GM19025 (cell line): Measurements from ENCODE around the gene LILRB3.
"Not testable (repeated sequence)": the region's sequence is repeated elsewhere in the genome, so short reads cannot be mapped to it uniquely, and the experiment has no call there.

Experiments
- ATAC-seq: cut with Tn5 transposase; IDR thresholded peaks from one replicate; pipeline ENCODE4 v1.9.1; 2021; ENCODE audit warnings: mild to moderate bottlenecking, low read depth, moderate library complexity; ENCODE audit not compliant: unreplicated experiment

LILRB3 gene

DNA sequence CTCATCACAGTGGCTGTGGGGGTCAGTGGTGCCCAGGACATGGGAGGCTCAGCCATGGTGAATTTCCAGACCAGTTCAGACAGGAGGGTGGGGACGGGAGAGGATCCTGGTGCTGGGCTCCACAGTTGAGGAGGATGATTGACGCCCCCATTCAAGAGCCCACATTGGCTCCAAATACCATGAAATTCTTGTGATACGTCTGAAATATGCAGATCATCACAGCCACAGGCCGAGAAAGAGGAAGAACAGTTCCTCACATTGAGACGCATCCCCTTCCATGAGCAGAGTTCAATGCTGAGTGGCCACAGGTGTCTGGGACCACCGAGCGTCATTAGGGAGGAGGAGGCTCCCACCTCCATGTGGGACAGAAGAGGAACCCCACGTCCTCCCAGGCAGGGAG, 21.0 kb upstream of the LILRB3 start:
- not testable (repeated sequence) for ATAC-seq

DNA sequence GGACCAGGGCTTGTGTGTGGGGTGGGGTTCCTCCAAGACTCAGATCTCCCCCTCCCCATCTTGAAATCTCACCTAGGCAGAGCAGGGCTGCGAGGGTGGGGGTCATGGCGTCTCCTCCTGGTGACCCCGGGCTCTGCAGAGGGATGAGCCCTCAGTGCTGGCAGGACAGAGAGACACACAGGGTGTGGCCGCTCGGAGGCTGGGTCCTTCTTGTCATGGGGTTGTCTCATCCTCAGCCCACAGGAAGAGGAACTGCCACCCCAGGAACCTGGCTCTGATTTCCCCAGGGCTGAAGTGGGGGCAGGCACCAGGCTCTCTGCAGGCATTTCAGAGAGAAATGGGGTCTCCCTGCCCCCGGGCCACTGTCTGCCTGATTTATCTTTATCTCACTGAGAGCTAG, 19.8 kb upstream of the LILRB3 start, which contains the start of gene LILRA6:
TSS of gene LILRA6 (minus strand) at position 145 of the 400 bp plus-strand sequence.
- ATAC-seq = not testable (repeated sequence)

DNA sequence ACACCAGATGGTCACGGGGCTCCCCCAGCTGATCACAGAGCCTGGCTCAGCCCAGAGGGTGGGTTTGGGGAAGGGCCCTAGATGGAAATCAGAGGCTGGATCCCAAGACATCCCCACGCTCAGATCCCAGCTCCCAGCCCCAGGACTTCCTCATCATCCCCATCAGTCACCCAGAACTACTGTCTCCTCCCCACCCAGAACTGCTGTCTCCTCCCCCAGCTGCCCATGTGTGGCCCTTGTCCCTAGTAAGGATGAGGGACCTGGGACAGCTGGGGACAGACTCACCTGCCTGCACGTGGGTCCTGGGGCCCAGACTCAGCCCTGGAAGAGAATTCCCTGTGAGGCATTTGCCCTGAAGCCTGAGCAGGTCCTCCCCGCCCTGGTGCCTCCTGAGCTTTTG, 19.4 kb upstream of the LILRB3 start:
- not testable (repeated sequence) for ATAC-seq

DNA sequence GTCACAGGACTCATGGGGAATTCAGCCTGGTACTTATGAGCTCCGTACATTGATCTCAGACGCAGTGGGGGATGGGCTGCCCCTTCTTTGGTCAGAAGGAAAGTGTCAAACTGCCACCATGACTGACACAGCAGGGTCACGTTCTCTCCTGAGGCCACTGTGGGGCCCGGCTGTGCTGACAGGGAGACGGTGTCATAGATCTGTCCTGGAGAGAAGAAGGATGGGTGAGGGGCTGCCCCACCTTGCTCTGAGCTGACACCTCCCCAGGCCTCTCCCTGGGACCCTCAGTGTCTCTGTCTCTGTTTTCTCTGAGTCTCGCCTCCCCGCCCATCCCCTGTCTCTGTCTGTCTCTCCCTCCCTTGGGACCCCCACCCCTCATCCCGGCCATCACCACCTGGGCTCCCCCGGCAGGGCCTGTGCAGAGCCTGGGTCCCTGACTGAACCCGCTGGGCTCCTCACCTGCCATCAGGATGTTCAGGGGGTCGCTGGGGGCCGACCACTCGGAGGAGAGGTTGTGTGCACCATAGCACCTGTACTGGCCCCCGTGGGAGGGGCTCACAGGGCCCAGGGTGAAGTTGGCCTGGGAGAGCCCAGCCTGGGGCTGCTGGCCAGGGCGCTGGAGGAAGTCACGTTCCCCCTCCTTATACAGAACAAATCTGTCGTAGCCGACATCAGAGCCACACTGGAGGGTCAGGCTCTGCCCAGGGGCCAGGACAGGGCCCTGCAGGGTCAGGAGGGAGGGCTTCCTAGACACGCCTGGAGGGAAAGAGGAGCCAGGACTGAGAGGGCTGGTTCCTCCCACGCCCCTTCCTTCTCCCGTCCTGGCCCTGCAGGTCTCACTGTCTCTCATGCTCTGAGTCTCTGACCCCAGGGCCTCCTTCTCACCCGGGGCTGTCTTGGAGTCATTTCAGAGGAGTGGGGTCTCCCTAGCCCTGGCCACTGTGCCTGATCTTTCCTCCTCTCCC, 17.8 kb upstream of the LILRB3 start:
- not testable (repeated sequence) for ATAC-seq

DNA sequence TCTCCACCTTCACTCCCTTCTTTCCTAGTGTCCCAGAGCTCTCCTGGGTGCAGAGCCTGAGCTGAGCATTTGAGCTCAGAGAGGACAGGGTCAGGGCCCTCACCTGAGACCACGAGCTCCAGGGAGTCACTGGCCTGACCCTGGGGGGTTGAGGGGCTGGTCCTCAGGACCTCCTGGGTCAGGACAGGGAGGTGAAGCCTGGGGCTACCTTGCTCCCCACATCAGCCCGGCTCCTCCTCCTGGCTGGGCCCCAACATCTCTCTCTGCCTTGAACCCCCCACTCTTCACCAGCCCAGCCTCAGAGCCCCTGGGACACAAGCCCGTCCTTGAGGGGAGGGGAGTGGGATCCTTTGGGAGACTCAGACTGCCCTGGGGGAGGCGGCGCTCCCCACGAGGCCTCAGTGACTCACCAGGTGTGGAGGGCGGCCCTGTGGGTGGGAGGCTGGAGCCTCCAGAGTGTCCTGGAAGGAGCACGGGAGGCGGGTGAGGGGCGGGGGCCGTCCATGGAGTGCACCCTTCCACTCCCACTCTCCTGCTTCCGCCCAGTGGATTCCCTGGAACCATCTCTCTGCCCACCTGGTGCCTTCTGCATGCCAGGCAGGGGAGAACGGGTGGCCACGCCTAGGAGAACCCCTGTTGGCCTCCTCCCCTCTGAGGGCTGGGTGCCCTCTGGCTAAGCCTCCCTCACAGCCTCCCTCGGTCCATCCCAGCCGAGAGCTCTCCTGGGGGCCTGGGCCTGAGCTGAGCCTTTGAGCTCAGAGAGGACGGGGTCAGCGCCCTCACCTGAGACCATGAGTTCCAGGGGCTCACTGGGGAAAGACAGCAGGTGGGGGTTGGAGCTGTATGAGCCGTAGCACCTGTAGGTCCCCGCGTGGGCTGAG, 16.9 kb upstream of the LILRB3 start:
- ATAC-seq = not testable (repeated sequence)

DNA sequence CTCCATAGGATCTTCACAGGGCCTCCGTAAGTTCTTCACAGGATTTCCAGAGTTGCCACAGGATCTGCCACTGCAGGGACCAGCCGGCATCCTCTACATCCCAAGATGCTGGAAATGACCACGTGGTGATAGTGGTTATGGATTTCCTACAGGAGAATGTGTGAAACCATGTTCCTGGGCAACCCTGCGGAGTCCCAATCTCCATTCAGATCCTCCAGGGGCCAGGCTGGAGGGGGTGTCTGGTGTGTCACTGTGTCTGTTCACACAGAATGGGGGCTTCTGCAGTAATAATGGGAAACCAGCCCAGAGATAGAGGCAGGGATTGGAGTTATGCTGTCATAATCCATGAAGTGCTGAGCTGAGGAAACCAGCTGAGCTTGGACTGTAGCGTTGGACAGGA, 11.1 kb upstream of the LILRB3 start:
- no peak for ATAC-seq

DNA sequence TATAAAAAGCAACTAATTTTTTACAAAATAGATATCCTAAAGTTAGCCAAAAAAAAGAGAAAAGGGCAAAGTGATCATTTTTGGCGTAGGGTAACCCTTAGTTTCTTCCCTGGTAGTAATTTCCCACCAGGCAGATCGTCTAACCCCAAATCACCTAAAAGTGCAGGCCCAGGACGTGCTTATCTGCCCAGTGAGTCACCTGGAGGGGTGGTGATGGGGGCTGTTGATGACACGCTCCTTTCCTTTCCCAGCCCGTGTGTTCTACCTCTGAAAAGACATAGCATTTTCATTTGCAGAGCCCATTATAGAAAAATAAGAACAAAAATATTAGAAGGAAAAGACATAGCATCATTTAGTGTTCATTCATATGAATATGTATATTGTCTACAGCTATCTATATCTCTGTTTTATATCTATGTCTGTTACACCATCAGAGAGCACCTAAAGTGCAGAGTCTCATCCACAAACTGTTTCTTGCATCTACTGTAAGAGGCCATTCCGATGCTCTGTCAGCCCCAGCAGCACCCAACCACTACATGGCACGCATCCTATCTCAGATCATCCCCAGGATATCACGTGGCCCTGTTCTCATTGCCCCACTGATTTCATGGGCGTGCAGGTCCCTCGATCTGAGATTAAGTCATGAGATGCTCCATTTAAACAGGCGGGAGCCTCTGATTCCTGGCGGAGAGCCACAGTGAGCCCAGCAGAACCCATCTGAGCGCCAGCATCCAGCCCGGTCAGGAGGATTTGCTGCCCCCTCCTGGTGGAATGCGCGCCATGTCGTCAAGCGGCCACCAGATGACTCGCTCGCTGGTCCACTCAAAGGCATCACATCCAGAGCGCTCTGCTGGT, 8.5 kb upstream of the LILRB3 start:
- no peak for ATAC-seq

DNA sequence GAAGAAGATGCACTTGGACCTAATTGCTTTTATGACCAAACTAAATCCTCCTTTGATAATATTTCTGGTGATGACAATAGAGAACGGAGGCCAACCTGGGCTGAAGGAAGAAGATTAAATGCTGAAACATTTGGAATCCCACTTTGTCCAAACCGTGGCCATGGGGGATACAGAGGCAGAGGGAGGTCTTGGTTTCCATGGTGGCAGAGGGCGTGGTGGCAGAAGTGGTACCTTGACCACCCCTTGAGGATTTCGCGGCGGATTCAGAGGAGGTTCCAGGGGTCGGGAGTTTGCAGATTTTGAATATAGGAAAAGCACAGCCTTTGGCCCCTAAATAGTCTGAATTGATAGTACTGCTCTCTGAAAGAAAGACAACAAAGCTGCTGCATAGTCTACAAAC, 7.2 kb upstream of the LILRB3 start:
- no peak for ATAC-seq

DNA sequence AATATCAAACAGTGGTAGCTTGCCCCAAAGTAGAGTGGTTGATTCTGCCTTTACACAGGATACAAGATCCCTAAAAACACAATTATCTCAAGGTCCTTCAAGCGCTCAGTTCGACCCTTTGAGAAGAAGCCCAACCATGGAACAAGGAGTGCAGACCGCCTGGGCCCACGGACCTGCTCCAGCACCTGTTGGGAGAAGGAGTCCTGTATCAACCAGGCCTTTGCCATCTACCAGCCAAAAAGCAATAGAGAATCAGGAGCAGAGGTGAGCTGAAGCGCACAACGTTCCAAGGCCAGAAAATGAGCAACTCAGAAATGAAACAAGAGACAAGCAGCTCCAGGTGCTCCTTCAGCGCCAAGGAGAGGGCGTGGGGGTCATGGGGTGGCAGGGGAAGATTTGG, 6.3 kb upstream of the LILRB3 start:
- ATAC-seq = no peak

DNA sequence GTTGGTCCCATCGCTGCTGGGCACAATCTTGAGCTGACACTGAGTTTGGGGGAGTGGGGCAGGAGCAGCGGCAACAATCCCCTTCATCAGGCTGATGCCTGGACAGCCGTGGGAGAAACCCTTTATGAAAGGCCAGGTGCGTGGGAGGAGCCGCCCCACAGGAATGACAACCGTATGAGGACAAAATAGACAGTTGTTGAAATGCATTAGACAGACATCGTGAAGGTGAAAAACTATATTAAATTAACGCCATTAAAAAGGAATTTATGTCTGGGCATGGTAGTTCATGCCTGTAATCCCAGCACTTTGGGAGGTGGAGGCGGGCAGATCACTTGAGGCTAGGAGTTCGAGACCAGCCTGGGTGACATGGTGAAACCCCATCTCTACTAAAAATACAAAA, 1.8 kb upstream of the LILRB3 start:
- ATAC-seq = not testable (repeated sequence)

DNA sequence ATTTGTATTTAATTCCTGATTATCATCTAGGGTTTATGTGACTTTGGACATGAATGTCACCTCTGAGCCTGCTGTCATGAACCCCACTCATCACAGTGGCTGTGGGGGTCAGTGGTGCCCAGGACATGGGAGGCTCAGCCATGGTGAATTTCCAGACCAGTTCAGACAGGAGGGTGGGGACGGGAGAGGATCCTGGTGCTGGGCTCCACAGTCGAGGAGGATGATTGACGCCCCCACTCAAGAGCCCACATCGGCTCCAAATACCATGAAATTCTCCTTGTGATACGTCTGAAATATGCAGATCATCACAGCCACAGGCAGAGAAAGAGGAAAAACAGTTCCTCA, 1.1 kb upstream of the LILRB3 start:
- not testable (repeated sequence) for ATAC-seq

DNA sequence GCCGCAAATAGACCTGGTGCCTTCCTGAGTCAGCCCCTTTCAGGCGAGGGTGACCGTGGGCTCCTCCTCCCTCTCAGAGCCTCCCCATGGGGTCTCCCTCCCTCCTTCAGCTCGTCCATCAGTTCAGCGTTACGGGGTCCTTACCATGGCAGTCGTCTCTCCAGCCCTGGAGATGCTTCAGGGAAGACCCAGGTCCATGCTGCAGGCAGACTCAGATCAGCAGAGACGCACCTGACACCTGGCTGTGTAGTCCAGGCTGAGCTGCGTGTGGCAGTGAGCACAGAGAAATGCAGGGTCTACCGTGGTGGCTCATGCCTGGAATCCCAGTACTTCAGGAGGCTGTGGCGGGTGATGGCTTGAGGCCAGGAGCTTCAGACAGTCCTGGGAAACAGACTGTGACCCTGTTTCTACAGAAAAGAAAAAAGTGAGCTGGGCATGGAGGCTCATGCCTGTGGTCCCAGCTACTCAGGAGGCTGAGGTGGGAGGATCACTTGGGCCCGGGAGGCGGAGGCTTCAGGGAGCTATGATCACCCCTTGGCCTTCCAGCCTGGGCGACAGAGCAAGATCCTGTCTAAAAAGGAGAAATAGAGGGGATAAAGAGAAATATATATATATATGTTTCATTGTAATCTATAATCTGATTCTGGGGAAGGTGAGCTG, 600 bp upstream of the LILRB3 start:
- ATAC-seq = not testable (repeated sequence)

DNA sequence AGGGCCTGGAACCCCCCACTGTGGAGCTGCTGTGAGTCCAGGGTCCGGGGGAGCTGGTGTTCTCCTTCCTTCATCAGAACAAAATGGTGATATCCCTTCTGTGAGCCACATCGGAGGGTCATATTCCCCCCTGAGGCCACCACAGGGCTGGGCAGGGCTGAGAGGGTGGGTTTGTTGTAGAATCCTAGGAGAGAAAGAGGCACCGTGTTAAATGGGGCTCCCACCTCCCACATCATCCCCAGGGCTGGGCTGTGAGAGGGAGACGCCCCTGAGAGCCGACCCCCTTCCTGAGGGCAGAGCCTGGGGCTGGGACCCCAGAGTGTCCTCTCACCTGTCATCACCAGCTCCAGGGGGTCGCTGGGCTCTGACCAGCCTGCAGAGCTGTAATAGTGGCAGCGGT, 860 bp downstream of the LILRB3 start:
- not testable (repeated sequence) for ATAC-seq

DNA sequence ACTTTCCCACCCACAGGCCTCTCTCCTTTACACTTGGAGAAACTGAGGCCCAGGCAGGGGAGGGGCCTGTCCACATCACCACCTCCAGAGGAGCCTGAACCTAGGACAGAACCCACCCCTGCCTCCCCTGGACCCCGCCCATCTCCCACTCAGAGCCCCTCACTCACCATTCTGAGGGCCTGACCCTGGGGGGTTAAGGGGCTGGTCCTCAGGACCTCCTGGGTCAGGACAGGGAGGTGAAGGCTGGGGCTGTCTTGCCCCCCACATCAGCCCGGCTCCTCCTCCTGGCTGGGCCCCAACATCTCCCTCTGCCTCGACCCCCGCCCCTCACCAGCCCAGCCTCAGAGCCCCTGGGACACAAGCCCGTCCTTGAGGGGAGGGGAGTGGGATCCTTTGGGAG, 3.1 kb downstream of the LILRB3 start:
- ATAC-seq = not testable (repeated sequence)

DNA sequence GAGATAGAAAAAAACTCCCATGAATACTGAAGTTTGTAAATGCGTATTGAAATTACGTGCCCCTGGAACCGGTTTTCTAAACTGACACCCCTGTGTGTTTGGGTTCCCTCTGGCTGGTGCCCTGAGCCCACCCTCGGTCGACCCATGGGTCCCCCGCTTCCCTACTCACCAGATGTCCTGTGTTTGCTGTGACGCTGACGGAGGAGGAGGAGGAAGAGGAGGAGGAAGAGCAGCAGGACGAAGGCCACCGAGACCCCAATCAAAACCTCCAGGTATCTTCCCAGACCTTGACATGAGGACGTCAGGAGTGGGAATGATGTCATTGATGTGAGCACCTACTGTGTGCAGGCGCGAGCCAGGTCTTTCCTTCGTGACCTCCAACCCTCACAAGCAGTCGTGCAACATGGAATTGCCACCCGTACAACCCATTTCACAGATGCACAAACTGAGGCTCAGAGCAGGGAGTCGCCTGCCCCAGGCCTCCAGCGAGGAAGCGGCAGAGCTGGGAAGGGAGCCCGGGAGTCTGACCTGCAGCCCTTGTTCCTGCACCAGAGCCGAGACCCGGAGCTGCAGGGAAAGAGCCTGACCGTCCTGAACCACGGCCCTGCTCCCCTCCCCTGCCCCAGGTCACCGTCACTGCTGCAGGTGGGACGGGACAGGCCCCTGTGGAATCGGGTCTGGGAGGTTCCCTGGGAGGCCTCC, 3.7 kb downstream of the LILRB3 start:
- no peak for ATAC-seq

DNA sequence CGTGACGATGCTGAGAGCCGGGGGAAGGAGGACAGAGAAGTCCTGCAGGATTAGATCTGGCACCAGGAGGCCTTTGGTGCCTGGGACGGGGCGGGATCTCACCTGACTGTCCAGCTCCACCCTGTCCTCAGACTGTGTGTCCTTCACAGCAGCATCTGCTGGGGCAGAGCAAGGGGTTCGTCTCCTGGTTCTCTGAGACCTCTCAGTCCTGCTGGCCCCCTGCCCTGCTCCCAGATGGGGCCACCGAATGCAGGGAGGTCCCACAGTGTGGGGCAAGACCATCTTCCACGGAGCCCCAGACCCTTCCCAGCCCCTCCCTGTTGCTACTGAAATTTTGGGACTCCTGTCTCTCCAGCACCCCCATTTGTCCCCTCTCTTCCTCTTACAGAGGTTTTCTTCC, 4.5 kb downstream of the LILRB3 start:
- no peak for ATAC-seq

DNA sequence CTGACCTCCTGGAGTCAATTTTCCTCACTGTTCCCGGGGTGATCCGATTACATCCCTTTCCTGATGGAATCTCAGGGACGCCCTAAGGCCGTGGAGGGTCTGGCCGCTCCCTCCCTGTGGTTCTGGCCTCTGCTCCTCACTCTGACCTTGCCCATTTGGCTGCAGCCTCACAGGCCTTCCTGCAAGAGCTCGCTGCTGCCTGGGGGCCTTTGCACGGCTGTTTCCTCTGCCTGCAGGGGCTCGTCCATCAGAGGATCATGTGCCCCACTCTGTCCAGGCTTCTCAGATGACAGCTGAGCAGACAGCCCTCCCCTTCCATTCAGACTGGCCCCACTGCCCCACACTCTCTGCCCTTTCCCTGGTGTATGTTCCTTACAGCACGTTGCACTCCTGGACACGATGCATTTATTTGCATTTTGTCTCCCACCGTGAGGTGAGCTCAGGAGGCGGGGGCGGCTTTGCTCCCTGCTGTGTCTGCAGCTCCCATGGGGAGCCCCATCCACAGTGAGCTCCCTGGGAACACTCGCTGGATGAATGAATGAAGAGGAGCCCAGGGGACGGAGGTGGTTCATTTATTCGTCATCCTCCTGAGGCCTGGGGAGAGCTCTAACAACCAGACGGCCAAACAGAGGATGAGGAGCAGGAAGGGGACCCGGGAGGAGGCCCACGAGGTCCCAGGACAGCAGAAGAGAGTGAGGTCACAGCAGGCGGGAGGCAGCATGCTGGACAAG, 5.1 kb downstream of the LILRB3 start:
- ATAC-seq = not testable (repeated sequence)

DNA sequence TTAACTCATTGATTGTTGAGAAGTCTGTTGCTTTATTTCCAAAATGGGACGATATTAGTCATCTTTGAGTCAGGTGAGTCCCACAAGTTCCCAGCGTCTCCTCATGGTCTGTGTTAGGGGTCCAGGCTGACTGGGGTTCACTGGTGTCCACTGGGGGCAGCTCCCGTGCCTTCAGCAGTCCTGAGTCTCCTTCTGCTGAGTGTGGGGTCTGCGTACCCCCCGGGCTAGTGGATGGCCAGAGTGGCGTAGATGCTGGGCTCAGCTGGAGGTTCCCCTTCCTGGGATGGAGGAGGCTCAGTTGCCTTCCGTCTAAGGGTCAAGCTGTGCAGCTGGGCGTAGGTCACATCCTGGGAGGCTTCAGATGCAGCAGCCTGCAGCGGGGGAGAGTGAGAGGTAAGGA, 5.9 kb downstream of the LILRB3 start:
- no peak for ATAC-seq

DNA sequence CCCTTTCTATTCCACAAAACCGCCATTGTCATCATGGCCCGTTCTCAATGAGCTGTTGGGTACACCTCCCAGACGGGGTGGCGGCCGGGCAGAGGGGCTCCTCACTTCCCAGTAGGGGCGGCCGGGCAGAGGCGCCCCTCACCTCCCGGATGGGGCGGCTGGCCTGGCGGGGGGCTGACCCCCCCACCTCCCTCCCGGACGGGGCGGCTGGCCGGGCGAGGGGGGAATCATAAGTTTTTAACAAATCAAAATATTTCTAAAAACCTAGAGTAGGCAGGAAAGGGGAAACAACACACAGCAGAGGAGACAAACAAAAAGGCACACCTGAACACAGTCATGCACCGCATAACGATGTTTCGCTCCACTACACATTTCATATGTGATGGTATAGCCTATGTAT, 8.1 kb downstream of the LILRB3 start:
- ATAC-seq = not testable (repeated sequence)
